Stomach (tissue), 9 donors: ENCODE measurements around the gene GDPD3. TPM values are rescaled to one million over a fixed set of nuclear protein-coding genes. Genes with fewer than 3 reads are reported as not detected.
"Not testable (repeated sequence)": the region's sequence is repeated elsewhere in the genome, so short reads cannot be mapped to it uniquely, and the experiment has no call there.

Source experiments
- DNase-seq, 2 donors: peaks; one replicate each; pipeline versions ENCODE4 v3.0.0 to v3.0.0-alpha.2; 2013 to 2019
- H3K27ac ChIP-seq, 5 donors: fragments of 200-600 bp in 4 of 5; sonication (generic) in 4 of 5; one replicate each; pipeline ENCODE4 v1.5.1; 2013 to 2019; ENCODE audit warnings: mild to moderate bottlenecking in 1 of 5, moderate library complexity in 1 of 5
- H3K27me3 ChIP-seq, 3 donors: fragments of 200-600 bp; sonication (generic); one replicate each; pipeline ENCODE4 v1.5.1; 2017 to 2019; ENCODE audit warnings: mixed run types in 1 of 3
- H3K36me3 ChIP-seq, 4 donors: fragments of 200-600 bp; sonication (generic); 1 replicate in 3 of 4; 2 replicates in 1 of 4; pipeline ENCODE4 v1.5.1; 2016 to 2019
- H3K4me1 ChIP-seq, 4 donors: fragments of 200-600 bp; sonication (generic); one replicate each; pipeline ENCODE4 v1.5.1; 2016 to 2019
- H3K4me3 ChIP-seq, 4 donors: fragments of 200-600 bp; sonication (generic) in 3 of 4; one replicate each; pipeline ENCODE4 v1.5.1; 2016 to 2019; ENCODE audit warnings: mild to moderate bottlenecking in 1 of 4
- H3K9me3 ChIP-seq, 4 donors: fragments of 200-600 bp; sonication (generic); one replicate each; pipeline ENCODE4 v1.5.1; 2016 to 2019
- EP300 ChIP-seq: sonication (generic); formaldehyde crosslinking; IDR thresholded peaks from one replicate; pipeline ENCODE4 v1.6.1; 2017; ENCODE audit warnings: antibody characterized with exemption
- POLR2A ChIP-seq, 4 donors: fragments of 450-650 bp; IDR thresholded peaks; one replicate each; pipeline ENCODE4 v1.6.1; 2016; ENCODE audit warnings: antibody characterized with exemption in 4 of 4, control low read depth in 2 of 4, mild to moderate bottlenecking in 1 of 4, moderate library complexity in 1 of 4
- POLR2AphosphoS5 ChIP-seq, 3 donors: sonication (generic); formaldehyde crosslinking; IDR thresholded peaks; one replicate each; pipeline ENCODE4 v1.6.1; 2016; ENCODE audit warnings: antibody characterized with exemption in 3 of 3
- WGBS, 5 donors: extraction: QIAGEN DNeasy Blood & Tissue Kit in 3 of 5; methylation state at CpG; one replicate each; pipeline versions ENCODE4 v1.1.5 to v1.1.7; 2013 to 2018; 5-methylcytosine and 5-hydroxymethylcytosine counted together
- intact Hi-C: fragments of 100-400 bp; cut with DNase I; formaldehyde crosslinking; loops from one replicate; pipeline ENCODE4 v1.15.1; 2023; ENCODE audit warnings: low total_unique reads
- polyA plus RNA-seq, 3 donors: library from polyadenylated mRNA; stranded (reverse); fragments of 200-250 nt; gene quantifications; one replicate each; pipeline ENCODE4 v1.2.3, GENCODE V29; 2013
- total RNA-seq, 5 donors: library from RNA; depleted of rRNA; stranded (reverse); fragments of >200 nt; gene quantifications; one replicate each; pipeline versions ENCODE4 v1.1.0 to v1.2.3, GENCODE V29; 2014 to 2016
- TF ChIP-seq, protein P1 (sequence below), 7 experiments: fragments of 450-650 bp in 4 of 7; fragments of 200-600 bp in 3 of 7; sonication (generic) in 3 of 7; IDR thresholded peaks; one replicate each; pipeline ENCODE4 v1.5.1; 2016 to 2019; ENCODE audit warnings: antibody characterized with exemption in 7 of 7, control low read depth in 2 of 7, mild to moderate bottlenecking in 1 of 7
- donor health status: healthy with polysubstance abuse.
- donor health status: Bipolar disorder and iron deficiency.
- donor health status: healthy.

GDPD3 gene
- total and polyA plus RNA-seq, 8 donors, result 1.8 to 178 (median 5.9) TPM

DNA sequence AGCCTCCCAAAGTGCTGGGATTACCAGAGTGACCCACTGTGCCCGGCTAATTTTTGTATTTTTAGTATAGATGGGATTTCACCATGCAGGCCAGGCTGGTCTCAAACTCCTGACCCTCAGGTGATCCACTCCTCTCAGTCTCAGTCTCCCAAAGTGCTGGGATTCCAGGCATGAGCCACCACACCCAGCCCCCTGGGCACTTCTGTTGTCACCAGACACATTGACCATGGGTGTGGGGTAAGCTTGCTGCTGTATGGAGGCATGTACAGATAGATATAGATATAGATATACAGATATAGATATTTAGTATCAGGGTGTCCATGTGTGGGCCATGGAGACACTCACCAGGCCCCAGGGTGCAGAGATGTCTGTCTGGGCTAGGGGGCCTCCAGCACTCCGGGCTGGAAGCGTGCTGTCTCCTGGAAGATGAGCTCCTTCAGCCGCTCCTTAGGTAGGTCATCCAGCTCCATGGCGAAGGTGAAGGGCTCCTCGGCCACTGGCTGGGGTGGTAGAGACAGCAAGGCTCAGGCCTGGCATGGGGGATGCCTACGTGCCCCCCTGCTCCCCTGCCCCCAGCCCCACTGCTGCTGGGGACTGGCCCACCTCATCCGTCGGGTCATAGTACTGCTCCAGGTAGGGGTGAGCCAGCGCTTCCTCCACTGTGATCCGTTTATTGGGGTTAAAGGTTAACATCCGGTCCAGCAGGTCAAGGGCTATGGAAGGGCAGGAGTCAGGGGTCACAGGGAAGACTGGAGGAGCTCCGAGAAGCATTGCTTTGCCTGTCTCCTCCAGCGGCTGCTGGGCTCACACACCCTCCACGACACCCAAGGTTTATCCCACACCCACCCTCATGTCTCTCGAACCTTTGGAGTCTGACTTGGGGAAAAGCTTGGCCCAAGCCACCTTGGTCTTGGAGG lies 3.2 kb upstream of the GDPD3 start:
- Histone ChIP-seq H3K4me1 (peaks cover 25 to 85% (median 62%) of the 10 kb centered on the region in 4 donors), H3K9me3 (no peaks in the 10 kb centered on the region), H3K27me3 (no peaks in the 10 kb centered on the region), H3K36me3 (peaks cover 50 to 91% (median 85%) of the 10 kb centered on the region in 4 donors), H3K4me3 (no peak overlapping the region), H3K27ac (peak overlapping the region; percentile 31 to 67 (median 55))
- no peak for TF ChIP-seq EP300
- TF ChIP-seq POLR2A (IDR thresholded peaks at IDR 0.05), result no peak
- TF ChIP-seq, protein P1, sequence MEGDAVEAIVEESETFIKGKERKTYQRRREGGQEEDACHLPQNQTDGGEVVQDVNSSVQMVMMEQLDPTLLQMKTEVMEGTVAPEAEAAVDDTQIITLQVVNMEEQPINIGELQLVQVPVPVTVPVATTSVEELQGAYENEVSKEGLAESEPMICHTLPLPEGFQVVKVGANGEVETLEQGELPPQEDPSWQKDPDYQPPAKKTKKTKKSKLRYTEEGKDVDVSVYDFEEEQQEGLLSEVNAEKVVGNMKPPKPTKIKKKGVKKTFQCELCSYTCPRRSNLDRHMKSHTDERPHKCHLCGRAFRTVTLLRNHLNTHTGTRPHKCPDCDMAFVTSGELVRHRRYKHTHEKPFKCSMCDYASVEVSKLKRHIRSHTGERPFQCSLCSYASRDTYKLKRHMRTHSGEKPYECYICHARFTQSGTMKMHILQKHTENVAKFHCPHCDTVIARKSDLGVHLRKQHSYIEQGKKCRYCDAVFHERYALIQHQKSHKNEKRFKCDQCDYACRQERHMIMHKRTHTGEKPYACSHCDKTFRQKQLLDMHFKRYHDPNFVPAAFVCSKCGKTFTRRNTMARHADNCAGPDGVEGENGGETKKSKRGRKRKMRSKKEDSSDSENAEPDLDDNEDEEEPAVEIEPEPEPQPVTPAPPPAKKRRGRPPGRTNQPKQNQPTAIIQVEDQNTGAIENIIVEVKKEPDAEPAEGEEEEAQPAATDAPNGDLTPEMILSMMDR (IDR thresholded peaks at IDR 0.05), result no peak
- TF ChIP-seq POLR2AphosphoS5 (IDR thresholded peaks at IDR 0.05), result no peak
- intact Hi-C loops, result no loop called here
- no peak for DNase-seq
- WGBS, 5 donors, result 85 to 93% (median 89%) methylated on average over 10 to 16 of the region's 16 CpGs

DNA sequence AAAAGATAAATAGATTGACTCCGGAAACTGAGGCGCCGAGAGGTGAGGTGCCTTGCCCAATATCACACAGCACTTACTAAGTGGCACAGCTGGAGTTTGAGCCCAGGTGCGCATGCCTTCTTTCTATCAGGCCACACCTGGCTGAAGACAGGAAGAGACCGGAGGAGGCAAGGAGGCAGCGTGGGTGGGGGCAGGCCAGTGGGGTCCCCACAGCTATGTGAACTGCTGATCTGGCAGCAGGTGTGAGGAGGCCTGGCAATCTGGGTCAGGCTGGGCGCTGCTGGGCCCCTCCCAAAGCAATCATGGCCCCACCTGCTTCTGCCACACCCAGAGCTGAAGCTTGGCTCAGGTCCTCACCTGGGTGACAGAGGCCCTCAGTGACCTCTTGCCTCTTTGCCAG lies 1.9 kb upstream of the GDPD3 start:
- peaks cover 57 to 96% (median 91%) of the 10 kb centered on the region in 4 donors for H3K36me3 ChIP-seq
- TF ChIP-seq POLR2A (IDR thresholded peaks at IDR 0.05) (no peak), POLR2AphosphoS5 (IDR thresholded peaks at IDR 0.05) (peak in 2 of 3 donors; percentile 38 to 70)
- no peak overlapping the region for H3K4me3 ChIP-seq
- intact Hi-C loops, result no loop called here
- peaks cover 16 to 72% (median 49%) of the 10 kb centered on the region in 4 donors for H3K4me1 ChIP-seq
- H3K27me3 ChIP-seq, result no peaks in the 10 kb centered on the region
- H3K27ac ChIP-seq, result peak overlapping the region; percentile 55 to 67 (median 64)
- H3K9me3 ChIP-seq, result no peaks in the 10 kb centered on the region
- DNase-seq, result peak; percentile 84 to 89
- 29 to 60% (median 56%) methylated on average over 6 to 7 of the region's 7 CpGs for WGBS, 5 donors

DNA sequence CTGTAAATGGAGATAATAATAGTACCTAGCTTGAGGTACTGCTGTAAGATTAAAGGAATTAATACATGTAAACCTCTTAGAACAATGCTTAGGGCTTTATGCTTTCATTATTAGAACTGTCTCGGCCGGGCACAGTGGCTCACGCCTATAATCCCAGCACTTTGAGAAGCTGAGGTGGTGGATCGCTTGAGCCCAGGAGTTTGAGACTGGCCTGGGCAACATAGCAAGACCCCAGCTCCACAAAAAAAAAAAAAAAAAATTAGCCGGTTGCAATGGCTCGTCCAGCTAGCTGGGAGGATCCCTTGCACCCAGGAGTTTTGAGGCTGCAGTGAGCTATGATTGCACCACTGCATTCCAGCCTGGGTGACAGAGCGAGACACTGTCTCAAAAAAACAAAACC lies 1.5 kb upstream of the GDPD3 start:
- H3K9me3 ChIP-seq, H3K27me3 ChIP-seq, DNase-seq, H3K4me3 ChIP-seq, intact Hi-C loops: not testable (repeated sequence)
- Histone ChIP-seq H3K4me1 (peaks cover 16 to 68% (median 45%) of the 10 kb centered on the region in 4 donors), H3K36me3 (peaks cover 58 to 96% (median 91%) of the 10 kb centered on the region in 4 donors), H3K27ac (peak overlapping the region; percentile 55 to 67 (median 64))
- WGBS, 5 donors, result 26 to 63% (median 47%) methylated on average over 7 of the region's 7 CpGs

DNA sequence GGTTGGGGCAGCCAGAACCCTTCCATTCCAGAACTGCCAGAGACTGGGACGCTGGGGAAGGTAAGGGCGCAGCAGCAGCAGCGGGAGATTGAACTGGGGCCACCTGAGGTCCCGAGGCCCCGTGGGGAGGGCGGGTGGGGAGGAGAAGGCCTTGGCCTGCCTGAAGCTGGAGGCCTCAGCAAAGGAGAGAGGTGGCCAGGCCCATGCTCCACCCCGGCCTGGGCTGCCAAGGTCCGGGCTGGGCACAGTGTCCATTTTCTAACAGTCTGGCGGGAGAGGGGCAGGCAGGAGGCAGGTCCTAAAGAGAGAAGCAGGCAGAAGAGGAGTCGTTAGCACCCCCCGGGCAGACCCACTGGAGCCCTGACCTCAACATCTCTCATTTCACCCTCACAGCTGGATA lies 1.1 kb upstream of the GDPD3 start:
- Histone ChIP-seq H3K4me3 (no peak overlapping the region), H3K9me3 (no peaks in the 10 kb centered on the region), H3K4me1 (peaks cover 16 to 64% (median 44%) of the 10 kb centered on the region in 4 donors), H3K27ac (peak overlapping the region; percentile 55 to 67 (median 64)), H3K27me3 (no peaks in the 10 kb centered on the region), H3K36me3 (peaks cover 58 to 96% (median 91%) of the 10 kb centered on the region in 4 donors)
- 38 to 67% (median 47%) methylated on average over 9 to 11 of the region's 11 CpGs for WGBS, 5 donors
- intact Hi-C loops, result no loop called here
- no peak for TF ChIP-seq POLR2AphosphoS5 (IDR thresholded peaks at IDR 0.05)
- TF ChIP-seq, protein P1 (IDR thresholded peaks at IDR 0.05), result no peak
- TF ChIP-seq EP300, result no peak
- no peak for TF ChIP-seq POLR2A (IDR thresholded peaks at IDR 0.05)
- DNase-seq, result no peak

DNA sequence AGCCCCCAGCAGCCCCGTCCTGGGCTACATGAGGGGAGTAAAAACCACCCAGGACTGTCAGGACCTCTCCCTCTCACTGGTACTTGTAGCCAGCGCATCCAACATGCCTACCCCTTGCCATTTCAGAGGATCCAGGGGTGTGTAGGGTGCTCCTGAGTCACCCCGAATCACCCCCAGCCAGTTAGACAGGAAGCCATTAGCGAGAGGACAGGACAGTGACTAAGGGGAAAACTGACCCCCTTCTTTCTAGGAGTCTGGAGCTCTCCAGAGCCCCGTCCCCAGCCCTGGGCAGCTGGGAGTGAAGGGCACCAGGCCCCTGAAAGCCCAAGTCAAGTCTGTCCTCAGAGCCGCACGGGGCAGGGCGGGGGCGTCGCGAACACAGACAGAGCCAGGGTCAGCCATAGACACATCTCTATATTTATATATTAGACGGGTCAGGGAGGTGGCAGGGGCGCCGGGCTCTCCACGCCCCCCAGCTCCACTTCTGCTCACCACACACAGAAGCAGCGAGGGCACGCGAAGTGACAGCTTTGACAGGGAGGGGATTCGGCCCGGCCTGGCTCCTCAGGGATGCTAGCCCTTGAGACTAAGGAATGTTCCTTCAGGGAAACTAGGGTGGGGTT lies 485 bp upstream of the GDPD3 start:
- peaks cover 55 to 99% (median 90%) of the 10 kb centered on the region in 4 donors for H3K36me3 ChIP-seq
- H3K9me3 ChIP-seq, result no peaks in the 10 kb centered on the region
- no peak overlapping the region for H3K4me3 ChIP-seq
- TF ChIP-seq POLR2AphosphoS5 (IDR thresholded peaks at IDR 0.05), result no peak
- TF ChIP-seq POLR2A (IDR thresholded peaks at IDR 0.05), result no peak
- no peak for TF ChIP-seq EP300
- TF ChIP-seq, protein P1 (IDR thresholded peaks at IDR 0.05), result no peak
- H3K4me1 ChIP-seq, result peaks cover 16 to 67% (median 42%) of the 10 kb centered on the region in 4 donors
- H3K27me3 ChIP-seq, result no peaks in the 10 kb centered on the region
- H3K27ac ChIP-seq, result peak overlapping the region; percentile 55 to 67 (median 64)
- intact Hi-C loops, result no loop called here
- 71 to 82% (median 78%) methylated on average over 18 to 20 of the region's 20 CpGs for WGBS, 5 donors
- no peak for DNase-seq
